ENCODE results near the gene FOLR3. TPM values are rescaled to one million over a fixed set of nuclear protein-coding genes. Genes with fewer than 3 reads are reported as not detected.

Gene FOLR3
- total RNA-seq, 6 experiments from 2014 or later, result 9.1 to 13.7 (median 10.9) TPM

- peak overlapping the region; percentile 67; the same call in 1 of the 2 replicates for H3K27ac Mint-ChIP-seq
- H3K4me1 Mint-ChIP-seq (ENCODE audit: low read depth), result peaks cover 48% of the 10 kb centered on the region
- H3K36me3 Mint-ChIP-seq (ENCODE audit: low read depth), result peaks cover 13% of the 10 kb centered on the region; the same call in 1 of the 2 replicates
- TF ChIP-seq CTCF (IDR thresholded peaks at IDR 0.05), result no peak
- no peaks in the 10 kb centered on the region; the same call in 1 of the 2 replicates for H3K27me3 Mint-ChIP-seq (ENCODE audit: insufficient read depth)
- peaks cover 12% of the 10 kb centered on the region; the same call in 1 of the 2 replicates for H3K9me3 Mint-ChIP-seq
- H3K4me3 Mint-ChIP-seq, result no peak overlapping the region
- DNase-seq, result peak; percentile 13
These were observed 562 bp downstream of the FOLR3 start for GRCh38 chr11:72135891-72136683.

GRCh38 chr11:72136684-72137262 lies 1.2 kb downstream of the FOLR3 start:
- peaks cover 13% of the 10 kb centered on the region; the same call in 1 of the 2 replicates for H3K36me3 Mint-ChIP-seq (ENCODE audit: low read depth)
- peak overlapping the region; percentile 67 for H3K27ac Mint-ChIP-seq
- H3K4me1 Mint-ChIP-seq (ENCODE audit: low read depth), result peaks cover 55% of the 10 kb centered on the region
- no peaks in the 10 kb centered on the region; the same call in 1 of the 2 replicates for H3K27me3 Mint-ChIP-seq (ENCODE audit: insufficient read depth)
- no peak overlapping the region for H3K4me3 Mint-ChIP-seq
- no peak for TF ChIP-seq CTCF (IDR thresholded peaks at IDR 0.05)
- no peak for DNase-seq
- H3K9me3 Mint-ChIP-seq, result peaks cover 12% of the 10 kb centered on the region; the same call in 1 of the 2 replicates

GRCh38 chr11:72138821-72139390 lies 3.4 kb downstream of the FOLR3 start:
- no peak overlapping the region for H3K4me3 Mint-ChIP-seq
- H3K27me3 Mint-ChIP-seq (ENCODE audit: insufficient read depth), result no peaks in the 10 kb centered on the region; the same call in 1 of the 2 replicates
- DNase-seq, result no peak
- no peak for TF ChIP-seq CTCF (IDR thresholded peaks at IDR 0.05)
- peaks cover 58% of the 10 kb centered on the region for H3K4me1 Mint-ChIP-seq (ENCODE audit: low read depth)
- peaks cover 13% of the 10 kb centered on the region; the same call in 1 of the 2 replicates for H3K36me3 Mint-ChIP-seq (ENCODE audit: low read depth)
- H3K9me3 Mint-ChIP-seq, result peaks cover 12% of the 10 kb centered on the region; the same call in 1 of the 2 replicates
- no peak overlapping the region for H3K27ac Mint-ChIP-seq

GRCh38 chr11:72139500-72139899 lies 4.0 kb downstream of the FOLR3 start:
- DNase-seq, result no peak
- Mint-ChIP-seq H3K4me1 (ENCODE audit: low read depth) (peaks cover 64% of the 10 kb centered on the region), H3K9me3 (peaks cover 12% of the 10 kb centered on the region; the same call in 1 of the 2 replicates), H3K36me3 (ENCODE audit: low read depth) (peaks cover 13% of the 10 kb centered on the region; the same call in 1 of the 2 replicates), H3K27ac (peak overlapping the region; percentile 95), H3K27me3 (ENCODE audit: insufficient read depth) (no peaks in the 10 kb centered on the region; the same call in 1 of the 2 replicates), H3K4me3 (peak overlapping the region; percentile 65)
- no peak for TF ChIP-seq CTCF (IDR thresholded peaks at IDR 0.05)

- Mint-ChIP-seq H3K4me1 (ENCODE audit: low read depth) (peaks cover 67% of the 10 kb centered on the region), H3K27me3 (ENCODE audit: insufficient read depth) (no peaks in the 10 kb centered on the region), H3K36me3 (ENCODE audit: low read depth) (peaks cover 13% of the 10 kb centered on the region; the same call in 1 of the 2 replicates), H3K27ac (peak overlapping the region; percentile 95), H3K4me3 (peak overlapping the region; percentile 65), H3K9me3 (peaks cover 12% of the 10 kb centered on the region; the same call in 1 of the 2 replicates)
- no peak for TF ChIP-seq CTCF (IDR thresholded peaks at IDR 0.05)
- no peak for DNase-seq
These were observed 5.1 kb downstream of the FOLR3 start for GRCh38 chr11:72140661-72141060.
